Measurements from ENCODE around the gene PSTPIP1.

PSTPIP1 gene

GRCh38 chr15:76973362-76973743 is 21.6 kb upstream of the PSTPIP1 start:
- TF ChIP-seq POLR2AphosphoS5 (IDR thresholded peaks at IDR 0.05; ENCODE audit: low read depth, low read length): no peak
- TF ChIP-seq SIN3A (IDR thresholded peaks at IDR 0.05; ENCODE audit: borderline replicate concordance, insufficient read depth, low read length): no peak
- no peak for TF ChIP-seq REST (IDR thresholded peaks at IDR 0.05; ENCODE audit: insufficient read depth in 1 of 2, low read depth in 2 of 2, low read length in 2 of 2)
- TF ChIP-seq FOXP2 (optimal IDR thresholded peaks at IDR 0.05; ENCODE audit: borderline replicate concordance, extremely low read depth, extremely low read length, insufficient read depth): no peak
- TF ChIP-seq TAF1 (IDR thresholded peaks at IDR 0.05; ENCODE audit: borderline replicate concordance, insufficient read depth, low read length): no peak

GRCh38 chr15:76973906-76974305 is 21.0 kb upstream of the PSTPIP1 start:
- TF ChIP-seq REST (IDR thresholded peaks at IDR 0.05; ENCODE audit: insufficient read depth in 1 of 2, low read depth in 2 of 2, low read length in 2 of 2) (no peak), FOXP2 (optimal IDR thresholded peaks at IDR 0.05; ENCODE audit: borderline replicate concordance, extremely low read depth, extremely low read length, insufficient read depth) (no peak), TAF1 (IDR thresholded peaks at IDR 0.05; ENCODE audit: borderline replicate concordance, insufficient read depth, low read length) (no peak), POLR2AphosphoS5 (IDR thresholded peaks at IDR 0.05; ENCODE audit: low read depth, low read length) (no peak), SIN3A (IDR thresholded peaks at IDR 0.05; ENCODE audit: borderline replicate concordance, insufficient read depth, low read length) (no peak)

- no peak for TF ChIP-seq POLR2AphosphoS5 (IDR thresholded peaks at IDR 0.05; ENCODE audit: low read depth, low read length)
- TF ChIP-seq TAF1 (IDR thresholded peaks at IDR 0.05; ENCODE audit: borderline replicate concordance, insufficient read depth, low read length): no peak
- TF ChIP-seq FOXP2 (optimal IDR thresholded peaks at IDR 0.05; ENCODE audit: borderline replicate concordance, extremely low read depth, extremely low read length, insufficient read depth): no peak
- no peak for TF ChIP-seq REST (IDR thresholded peaks at IDR 0.05; ENCODE audit: insufficient read depth in 1 of 2, low read depth in 2 of 2, low read length in 2 of 2)
- TF ChIP-seq SIN3A (IDR thresholded peaks at IDR 0.05; ENCODE audit: borderline replicate concordance, insufficient read depth, low read length): no peak
Observed at GRCh38 chr15:76974456-76975036, 20.4 kb upstream of the PSTPIP1 start.

GRCh38 chr15:76976141-76976540 is 18.8 kb upstream of the PSTPIP1 start:
- TF ChIP-seq REST (IDR thresholded peaks at IDR 0.05; ENCODE audit: insufficient read depth in 1 of 2, low read depth in 2 of 2, low read length in 2 of 2): no peak
- no peak for TF ChIP-seq TAF1 (IDR thresholded peaks at IDR 0.05; ENCODE audit: borderline replicate concordance, insufficient read depth, low read length)
- no peak for TF ChIP-seq POLR2AphosphoS5 (IDR thresholded peaks at IDR 0.05; ENCODE audit: low read depth, low read length)
- no peak for TF ChIP-seq FOXP2 (optimal IDR thresholded peaks at IDR 0.05; ENCODE audit: borderline replicate concordance, extremely low read depth, extremely low read length, insufficient read depth)
- TF ChIP-seq SIN3A (IDR thresholded peaks at IDR 0.05; ENCODE audit: borderline replicate concordance, insufficient read depth, low read length): no peak
